GM19193 (cell line): ENCODE measurements around the gene CEP41.

Experiments used
- POLR2A ChIP-seq: IDR thresholded peaks from 4 replicates; pipeline ENCODE4 v1.6.1; 2011; ENCODE audit not compliant: insufficient read depth, insufficient read length; ENCODE audit errors: extremely low read depth

Gene CEP41

DNA sequence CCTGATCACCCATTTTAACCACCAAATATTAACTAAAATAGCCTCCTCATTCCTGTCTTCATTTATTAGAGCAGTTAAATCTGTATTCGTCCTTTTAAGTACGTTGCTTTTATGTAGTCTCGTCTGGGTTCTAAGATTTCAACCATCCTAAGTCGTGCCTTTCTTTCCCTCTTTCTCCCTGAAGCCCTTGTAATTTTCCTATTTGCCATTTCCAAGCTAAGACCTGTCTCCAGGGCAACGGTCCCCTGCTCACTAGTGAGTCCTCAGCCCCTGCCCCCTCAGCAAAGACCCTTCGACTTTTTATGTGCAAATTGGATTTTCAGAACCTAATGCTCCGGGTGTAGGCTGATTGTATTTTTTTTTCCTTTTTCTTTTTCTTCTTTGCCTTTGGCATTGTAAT is 35.0 kb upstream of the CEP41 start:
- TF ChIP-seq POLR2A, result no peak

DNA sequence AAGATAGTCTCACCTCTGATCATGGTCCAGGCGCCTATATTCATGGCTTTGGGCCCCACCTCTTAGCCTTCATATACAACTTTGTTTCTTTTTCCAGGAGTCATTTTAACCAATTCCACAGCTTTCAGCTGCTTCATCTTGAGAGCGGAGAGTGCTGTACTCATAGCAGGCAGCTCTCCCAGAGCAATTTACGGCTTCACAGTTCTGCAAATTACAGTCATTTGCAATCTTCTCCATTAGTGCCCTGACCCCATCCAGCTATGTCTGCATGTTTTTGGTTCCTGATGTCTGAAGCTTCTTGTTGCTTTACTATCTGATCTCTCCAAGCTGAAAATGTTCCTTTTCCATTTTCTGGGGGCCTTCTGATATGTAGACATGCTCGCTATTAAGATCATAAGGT is 33.1 kb upstream of the CEP41 start:
- no peak for TF ChIP-seq POLR2A

- no peak for TF ChIP-seq POLR2A
Observed at GRCh38 chr7:130473289-130473688, 32.5 kb upstream of the CEP41 start.

DNA sequence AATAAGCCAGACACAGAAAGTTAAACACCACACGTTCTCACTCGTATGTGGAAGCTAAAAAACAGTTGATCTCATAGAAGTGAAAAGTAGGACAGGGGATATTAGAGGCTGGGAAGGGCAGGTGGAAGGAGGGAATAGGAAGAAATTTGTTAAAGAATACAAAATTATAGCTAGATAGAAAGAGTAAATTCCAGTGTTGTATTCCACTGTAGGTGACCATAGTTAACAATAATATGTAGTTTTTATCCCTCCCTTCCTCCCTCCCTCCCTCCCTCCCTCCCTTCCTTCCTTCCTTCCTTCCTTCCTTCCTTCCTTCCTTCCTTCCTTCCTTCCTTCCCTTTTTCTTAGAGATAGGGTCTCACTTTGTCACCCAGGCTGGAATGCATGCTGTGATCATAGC is 31.2 kb upstream of the CEP41 start:
- TF ChIP-seq POLR2A, result no peak

DNA sequence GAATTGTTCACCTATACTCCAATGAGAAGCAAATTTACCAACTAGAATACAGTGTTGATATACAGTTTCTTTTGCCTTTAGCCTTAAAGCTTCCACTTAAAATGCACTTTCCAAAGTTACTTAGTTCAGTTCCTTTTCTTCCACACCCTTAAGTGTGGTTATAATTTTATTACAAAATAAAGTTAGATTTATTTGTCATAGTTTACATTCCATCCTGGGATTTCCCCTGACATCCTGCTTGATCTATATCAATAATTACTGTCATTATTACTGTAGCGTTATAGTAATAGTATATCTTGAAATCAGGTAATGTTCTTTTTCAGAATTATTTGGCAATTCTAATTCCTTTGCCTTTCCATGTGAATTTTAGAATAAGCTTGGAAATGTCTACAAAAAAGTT is 27.8 kb upstream of the CEP41 start:
- no peak for TF ChIP-seq POLR2A

- no peak for TF ChIP-seq POLR2A
Observed at GRCh38 chr7:130463553-130464434, 23.0 kb upstream of the CEP41 start.

DNA sequence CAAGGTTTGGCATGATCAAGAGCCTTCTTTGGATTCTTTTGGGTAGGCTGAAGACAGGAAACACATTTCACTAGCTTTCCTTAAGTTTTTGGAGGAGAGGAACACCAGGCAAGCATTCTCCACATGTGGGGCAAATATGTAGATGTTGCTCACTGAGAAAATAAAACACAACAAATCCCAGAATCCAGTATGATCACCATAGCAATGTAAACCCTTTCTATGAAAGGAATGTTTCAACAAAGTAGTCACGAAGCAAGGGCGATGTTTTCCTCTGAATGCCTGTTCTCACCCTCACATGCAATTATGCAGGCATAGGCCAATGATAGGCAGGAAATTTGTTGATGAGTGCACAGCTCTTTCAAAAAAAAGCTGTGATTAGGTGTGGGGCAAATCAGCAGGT is 20.5 kb upstream of the CEP41 start:
- TF ChIP-seq POLR2A, result no peak

GRCh38 chr7:130458257-130458656 is 17.4 kb upstream of the CEP41 start:
- TF ChIP-seq POLR2A, result no peak

DNA sequence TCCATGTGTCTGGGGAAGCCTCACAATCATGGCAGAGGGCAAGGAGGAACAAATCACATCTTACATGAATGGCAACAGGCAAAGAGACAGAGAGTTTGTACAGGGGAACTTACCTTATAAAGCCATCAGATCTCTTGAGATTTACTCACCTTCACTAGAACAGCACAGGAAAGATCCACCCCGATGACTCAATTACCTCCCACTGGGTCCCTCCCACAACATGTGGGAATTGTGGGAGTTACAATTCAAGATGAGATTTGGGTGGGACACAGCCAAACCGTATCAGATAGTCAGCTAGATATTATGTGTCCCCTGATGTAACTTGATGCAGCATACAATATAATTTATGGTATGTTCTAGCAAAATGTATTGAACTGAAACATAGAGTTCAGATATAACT is 14.1 kb upstream of the CEP41 start:
- no peak for TF ChIP-seq POLR2A

GRCh38 chr7:130452951-130453350 is 12.1 kb upstream of the CEP41 start:
- TF ChIP-seq POLR2A, result no peak

- no peak for TF ChIP-seq POLR2A
Observed at GRCh38 chr7:130446259-130446658, 5.4 kb upstream of the CEP41 start.

DNA sequence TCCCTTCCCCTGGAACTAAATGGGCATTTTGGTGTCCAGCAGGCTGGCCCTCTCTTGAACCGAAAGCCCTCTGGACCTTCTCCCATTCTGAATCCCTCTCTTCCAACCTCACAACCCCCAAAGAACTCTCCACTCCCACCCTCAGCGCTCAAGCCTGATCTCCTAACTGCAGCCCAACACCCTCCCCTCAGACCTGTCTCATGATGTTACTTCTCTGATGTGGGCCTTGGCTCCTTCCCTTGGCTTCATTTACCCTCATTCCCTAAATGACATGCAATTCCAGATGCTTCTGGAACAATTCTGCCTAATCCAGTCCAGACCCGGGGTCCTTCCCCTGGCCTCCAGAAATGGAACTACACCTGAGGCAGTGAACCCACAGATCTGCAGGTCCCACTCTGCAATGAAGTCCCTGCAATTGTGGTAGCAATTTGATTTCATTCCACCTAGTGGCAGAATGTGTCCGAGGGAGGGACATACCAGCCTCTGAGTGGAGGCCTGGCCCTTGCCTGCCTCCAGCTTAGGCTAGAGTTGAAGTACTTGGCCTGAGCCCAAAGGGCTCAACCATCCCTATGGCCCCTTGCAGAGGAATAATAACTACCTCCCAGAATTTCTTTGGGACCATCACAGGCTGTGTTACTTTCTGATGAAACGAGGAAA is 4.1 kb upstream of the CEP41 start:
- TF ChIP-seq POLR2A, result no peak

- TF ChIP-seq POLR2A, result no peak
Observed at GRCh38 chr7:130444234-130444633, 3.4 kb upstream of the CEP41 start.

DNA sequence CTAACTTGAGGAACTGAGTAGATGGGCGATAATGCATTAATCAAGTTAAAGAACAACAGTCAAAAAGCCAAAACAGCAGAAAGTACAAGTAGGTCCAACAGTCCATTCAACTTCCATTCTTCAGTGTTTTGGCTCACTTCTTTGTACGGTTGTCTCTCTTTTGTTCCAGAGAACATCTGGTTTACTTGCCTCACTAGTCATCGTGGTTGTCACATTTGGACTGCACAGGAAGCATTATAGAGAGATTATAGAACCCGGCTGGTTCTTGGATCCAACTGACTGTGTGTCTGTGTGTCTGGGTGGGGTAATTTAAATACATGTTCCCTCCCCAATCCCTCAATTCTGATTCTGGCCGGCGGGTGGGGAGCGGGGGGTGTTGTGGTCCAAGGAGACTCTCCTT is 1.8 kb upstream of the CEP41 start:
- TF ChIP-seq POLR2A, result no peak

DNA sequence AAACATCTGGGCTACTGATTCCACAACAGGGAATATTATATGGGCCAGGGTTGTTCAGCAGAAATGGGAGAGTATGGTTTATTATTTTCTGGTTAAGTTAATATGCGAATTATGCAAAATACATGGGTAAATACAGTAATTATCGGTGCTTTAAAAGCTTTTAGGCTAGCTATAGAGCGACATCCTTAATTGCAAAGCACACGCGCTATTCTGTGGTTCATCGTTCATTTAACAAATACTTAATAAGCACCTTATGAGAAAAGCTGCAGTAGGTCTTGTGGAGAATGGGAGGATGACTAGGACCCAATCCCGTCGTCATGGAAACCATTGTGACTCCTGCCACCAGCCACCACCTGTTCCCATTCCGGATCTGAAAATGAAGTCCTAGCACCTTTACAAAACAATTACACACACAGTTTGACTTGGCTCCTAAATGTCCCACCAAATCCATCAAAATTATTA is 623 bp upstream of the CEP41 start:
- no peak for TF ChIP-seq POLR2A

GRCh38 chr7:130436253-130436652 is 4.6 kb downstream of the CEP41 start:
- no peak for TF ChIP-seq POLR2A
